ENCODE data around the gene KLF6.

The KLF6 gene

DNA sequence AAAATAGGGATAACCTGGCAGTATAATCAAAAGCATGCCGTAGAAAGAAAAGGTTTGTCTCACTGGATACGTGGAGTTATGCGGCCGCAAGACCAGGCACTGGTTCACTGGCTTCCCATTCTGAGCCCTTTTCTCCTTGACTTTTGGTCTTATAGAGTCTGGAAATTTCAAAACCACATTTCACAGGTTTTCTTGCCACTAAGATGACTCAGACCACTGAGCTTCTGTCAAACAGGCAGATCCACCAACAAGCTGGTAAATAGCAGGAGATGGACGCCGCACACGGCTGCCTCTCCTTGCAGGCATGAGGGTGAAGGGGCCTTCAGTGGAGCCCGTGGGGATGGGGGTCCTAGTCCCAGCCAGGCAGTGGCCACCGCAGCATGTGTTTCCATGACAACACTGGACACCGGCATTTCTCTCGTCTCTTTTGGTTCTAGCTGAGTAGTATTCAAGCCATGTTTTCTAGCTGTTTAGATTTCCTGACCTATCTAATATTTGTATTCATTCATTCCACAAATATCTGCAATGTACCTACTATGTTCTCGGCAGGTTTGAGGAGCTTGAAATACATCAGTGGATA, 55.5 kb downstream of the KLF6 start:
- DNase-seq (ENCODE audit: low read depth), result no peak

DNA sequence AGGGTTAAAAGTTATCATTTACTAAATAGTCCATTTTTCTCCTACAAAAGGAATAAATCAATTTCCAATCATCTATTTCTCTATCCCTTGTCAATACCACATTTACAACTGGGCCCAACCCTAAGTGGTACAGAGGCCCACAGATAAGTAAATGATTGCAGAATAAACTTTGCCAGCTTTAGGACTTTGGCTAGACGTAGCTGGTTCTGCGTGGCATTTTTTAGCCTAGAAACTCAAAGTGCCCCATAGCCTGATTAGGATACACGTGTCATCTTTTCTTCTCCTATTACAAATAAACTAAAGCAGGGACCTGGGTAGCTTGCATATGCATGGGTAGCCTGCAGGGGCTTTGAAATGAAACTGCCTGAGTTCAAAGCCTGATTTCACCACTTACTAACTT, 56.4 kb downstream of the KLF6 start:
- no peak for DNase-seq (ENCODE audit: low read depth)

DNA sequence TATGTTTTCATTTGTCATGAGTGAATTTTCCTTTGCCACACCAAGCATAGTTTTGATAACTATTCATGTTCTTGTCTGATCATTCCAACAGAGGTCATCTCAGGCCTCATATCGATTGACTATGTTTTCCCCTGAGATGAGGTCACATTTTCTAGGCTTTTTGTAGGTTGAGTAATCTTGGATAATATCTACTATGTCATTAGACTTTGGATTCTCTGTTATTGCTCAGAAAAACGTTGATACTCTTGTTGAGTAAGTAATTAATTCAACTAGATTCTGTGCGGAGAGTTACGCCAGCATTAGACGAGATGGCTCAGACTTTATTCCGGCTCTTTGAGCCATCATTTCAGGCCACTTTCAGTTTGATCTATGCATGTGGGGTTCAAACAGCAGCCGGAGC, 57.7 kb downstream of the KLF6 start:
- no peak for DNase-seq (ENCODE audit: low read depth)
